Fibroblast of the aortic adventitia (primary cell): ENCODE data around the gene UBR2. TPM values are rescaled to one million over a fixed set of nuclear protein-coding genes. Genes with fewer than 3 reads are reported as not detected.
A peak's percentile ranks its signal among the peaks of the same experiment; 100 is the strongest.
"Not testable (repeated sequence)": the region's sequence is repeated elsewhere in the genome, so short reads cannot be mapped to it uniquely, and the experiment has no call there.

Experiments used
- DNase-seq: peaks from one replicate; pipeline ENCODE4 v3.0.0-alpha.2; 2010; ENCODE audit warnings: low read depth
- H3K4me3 ChIP-seq: 2 replicates; pipeline ENCODE4 v1.5.1; 2011; ENCODE audit warnings: low read depth, mild to moderate bottlenecking, control low read depth, low read length, moderate library complexity
- CTCF ChIP-seq: IDR thresholded peaks from 2 replicates; pipeline ENCODE4 v1.5.1; 2011; ENCODE audit warnings: mild to moderate bottlenecking, low read length, control low read depth, inconsistent platforms; ENCODE audit not compliant: insufficient read depth
- small RNA-seq: library from RNA; depleted of rRNA; stranded (forward); fragments of <200 nt; gene quantifications from one replicate; pipeline ENCODE3, GENCODE V24; 2012
- total RNA-seq: library from RNA; depleted of rRNA; stranded (reverse); fragments of >200 nt; gene quantifications from 2 replicates; pipeline ENCODE4 v1.2.3, GENCODE V29; 2012; ENCODE audit warnings: low replicate concordance

UBR2 gene
- total RNA-seq, 1 donor: 35.9 TPM

DNA sequence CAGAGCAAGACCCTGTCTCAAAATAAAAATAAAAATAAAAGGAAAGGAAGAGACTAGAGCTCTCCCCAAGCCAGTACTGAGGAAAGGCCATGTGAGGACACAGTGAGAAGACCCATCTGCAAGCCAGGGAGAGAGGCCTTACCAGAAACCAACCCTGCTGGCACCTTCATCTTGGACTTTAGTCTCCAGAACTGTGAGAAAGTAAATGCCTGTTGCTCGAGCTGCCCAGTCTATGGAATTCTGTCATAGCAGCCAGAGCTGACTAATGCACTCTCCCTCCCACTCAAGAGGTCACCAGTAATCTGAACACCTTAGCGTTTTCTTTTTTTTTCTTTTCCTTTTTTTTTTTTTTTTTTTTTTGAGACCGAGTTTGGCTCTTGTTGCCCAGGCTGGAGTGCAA is 165.9 kb downstream of the UBR2 start:
- peak; percentile 51 for DNase-seq
- TF ChIP-seq CTCF: no peak
- no peak overlapping the region for H3K4me3 ChIP-seq

DNA sequence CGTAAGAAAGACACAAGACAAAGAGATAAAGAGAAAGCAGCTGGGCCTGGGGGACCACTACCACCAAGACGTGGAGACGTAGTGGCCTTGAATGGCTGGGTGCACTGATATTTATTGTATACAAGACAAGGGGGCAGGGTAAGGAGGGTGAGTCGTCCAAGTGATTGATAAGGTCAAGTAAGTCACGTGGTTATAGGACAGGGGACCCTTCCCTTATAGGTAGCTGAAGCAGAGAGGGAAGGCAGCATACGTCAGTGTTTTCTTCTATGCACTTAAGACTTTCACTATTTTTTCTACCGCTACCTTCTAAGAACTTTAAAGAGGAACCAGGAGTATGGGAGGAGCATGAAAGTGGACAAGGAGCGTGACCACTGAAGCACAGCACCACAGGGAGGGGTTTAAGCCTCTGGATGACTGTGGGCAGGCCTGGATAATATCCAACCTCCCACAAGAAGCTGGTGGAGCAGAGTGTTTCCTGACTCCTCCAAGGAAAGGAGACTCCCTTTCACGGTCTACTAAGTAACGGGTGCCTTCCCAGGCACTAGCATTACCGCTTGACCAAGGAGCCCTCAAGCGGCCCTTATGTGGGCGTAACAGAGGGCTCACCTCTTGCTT is 170.1 kb downstream of the UBR2 start:
- not testable (repeated sequence) for DNase-seq, H3K4me3 ChIP-seq

DNA sequence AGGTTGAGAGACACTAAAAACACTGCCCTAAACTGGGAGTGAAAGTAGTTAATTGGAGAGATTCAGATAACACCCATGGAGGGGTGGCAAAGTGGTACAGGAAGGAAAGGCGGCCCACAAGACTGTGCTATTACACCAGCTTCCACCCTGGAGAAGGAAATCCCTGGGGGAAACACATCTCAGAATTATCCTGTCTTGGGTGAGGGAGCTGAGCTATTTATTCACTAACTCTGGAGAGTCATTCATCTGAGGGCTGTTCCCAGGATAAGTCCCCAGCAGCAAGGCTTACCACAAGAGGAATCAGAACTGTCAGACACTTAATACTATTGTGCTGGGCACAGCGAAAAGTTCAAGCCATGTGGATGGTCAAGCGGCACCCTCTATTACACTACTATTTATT is 172.1 kb downstream of the UBR2 start:
- TF ChIP-seq CTCF: no peak
- DNase-seq: no peak
- no peak overlapping the region for H3K4me3 ChIP-seq

DNA sequence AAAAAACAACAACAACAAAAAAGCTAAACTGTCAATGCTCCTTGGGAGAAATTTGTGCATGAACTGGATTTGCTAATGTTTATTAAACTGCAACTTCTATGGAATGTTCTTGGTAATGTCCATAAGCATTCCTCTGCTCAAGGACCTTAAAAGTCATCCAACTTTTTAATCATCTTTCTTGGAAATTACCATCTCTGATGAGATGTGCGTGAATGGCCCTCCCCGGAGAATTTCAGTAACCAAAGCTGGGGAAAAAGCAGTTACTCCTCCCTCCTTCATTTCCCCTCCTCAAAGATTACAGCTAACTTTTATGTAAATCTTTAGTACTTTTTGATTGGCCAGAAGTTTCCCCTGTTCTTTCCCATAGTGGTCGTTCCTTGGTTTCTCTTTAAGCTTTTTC is 176.9 kb downstream of the UBR2 start:
- peak; percentile 77 for DNase-seq

DNA sequence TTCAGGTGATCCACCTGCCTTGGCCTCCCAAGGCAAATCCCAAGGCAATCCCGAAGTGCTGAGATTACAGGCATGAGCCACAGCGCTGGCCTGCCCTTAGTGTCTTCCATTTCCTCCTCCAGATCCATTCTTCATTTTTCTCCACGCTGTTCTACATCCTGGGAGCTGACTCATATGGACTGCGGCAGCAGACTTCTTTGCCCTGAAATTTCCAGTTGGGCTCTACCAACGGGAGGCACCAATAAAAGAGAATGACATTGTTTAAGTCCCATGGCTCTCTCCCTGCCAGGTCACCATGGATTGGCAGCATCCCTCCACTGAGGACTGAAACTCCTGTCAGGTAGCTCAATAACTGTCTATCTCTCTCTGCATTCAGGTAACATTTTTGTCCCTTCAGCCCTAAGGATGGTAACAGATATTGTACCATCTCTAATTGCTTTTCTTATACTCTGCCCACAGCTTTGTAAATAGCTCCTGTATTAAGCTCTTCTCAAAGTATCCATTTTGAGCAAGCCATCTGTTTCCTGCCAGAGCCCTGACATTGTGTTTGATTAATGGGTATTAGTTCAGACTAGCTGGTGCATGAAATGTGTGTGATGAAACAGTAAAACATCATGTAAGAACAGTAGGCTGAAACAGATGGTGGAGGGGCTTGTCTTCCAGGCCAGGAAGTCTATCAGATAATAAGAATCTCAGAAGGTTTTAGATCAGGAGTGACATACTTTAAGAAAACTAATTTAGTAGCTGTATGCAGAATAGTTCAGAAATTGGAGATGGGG is 178.5 kb downstream of the UBR2 start:
- peak; percentile 84 for DNase-seq
- H3K4me3 ChIP-seq: no peak overlapping the region
- no peak for TF ChIP-seq CTCF

More for the DNA sequence above, 176.9 kb downstream of the UBR2 start:
- H3K4me3 ChIP-seq: no peak overlapping the region
- no peak for TF ChIP-seq CTCF

Small RNA genes lying within 50 kb of the gene (small RNA-seq; reads per million reads assigned to genes)
- gene RNU6-890P: not detected

Other genes starting within 250 kb of the UBR2 start
- gene TRERF1, start 112.1 kb upstream of the UBR2 start, total RNA-seq: 4.8 and 12.0 TPM in 2 replicates
- gene PRPH2, start 158.6 kb downstream of the UBR2 start, total RNA-seq: 0.72 and 1.3 TPM in 2 replicates
- gene TBCC, start 182.1 kb downstream of the UBR2 start, total RNA-seq: 19.3 and 31.1 TPM in 2 replicates
- gene BICRAL, start 218.0 kb downstream of the UBR2 start, total RNA-seq: 7.7 and 15.8 TPM in 2 replicates